HG02973 (cell line): ENCODE measurements around the gene UGT1A7.
"Not testable (repeated sequence)": the region's sequence is repeated elsewhere in the genome, so short reads cannot be mapped to it uniquely, and the experiment has no call there.

ENCODE experiments used
- ATAC-seq: cut with Tn5 transposase; IDR thresholded peaks from one replicate; pipeline ENCODE4 v1.9.1; 2021; ENCODE audit warnings: moderate library complexity; ENCODE audit not compliant: unreplicated experiment

The UGT1A7 gene

DNA sequence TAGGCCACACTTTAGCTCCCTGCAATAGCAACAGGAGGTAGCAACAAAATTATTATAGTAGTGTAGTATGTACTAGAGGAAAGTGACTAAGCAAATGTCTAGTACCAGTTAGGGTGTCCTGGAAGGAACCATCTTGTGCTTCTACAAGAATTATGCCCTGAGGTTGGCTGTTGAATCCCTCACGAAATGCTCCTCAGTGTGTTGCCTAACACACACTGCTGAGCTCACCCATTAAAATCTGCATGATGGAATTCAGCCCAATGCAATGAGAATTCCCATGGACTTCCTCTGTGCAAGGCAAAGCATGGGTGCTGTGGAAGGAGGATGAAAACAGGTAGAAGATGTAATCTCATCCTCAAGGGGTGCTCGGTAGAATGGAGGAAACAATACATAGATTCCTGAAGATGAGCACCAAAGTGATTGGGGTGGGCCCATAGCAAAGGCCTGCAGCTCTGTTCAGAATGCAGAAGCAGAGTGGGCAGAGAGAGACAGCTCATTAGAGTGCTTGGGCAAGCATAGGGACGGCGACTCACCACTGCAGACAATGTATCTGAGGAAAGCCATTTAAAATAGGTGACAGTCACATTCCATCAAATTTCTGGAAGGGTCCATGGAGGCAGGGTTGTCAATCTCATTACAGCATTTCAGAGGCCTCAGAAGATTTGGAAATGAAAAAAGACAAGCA, 1.2 kb upstream of the UGT1A7 start:
- no peak for ATAC-seq

DNA sequence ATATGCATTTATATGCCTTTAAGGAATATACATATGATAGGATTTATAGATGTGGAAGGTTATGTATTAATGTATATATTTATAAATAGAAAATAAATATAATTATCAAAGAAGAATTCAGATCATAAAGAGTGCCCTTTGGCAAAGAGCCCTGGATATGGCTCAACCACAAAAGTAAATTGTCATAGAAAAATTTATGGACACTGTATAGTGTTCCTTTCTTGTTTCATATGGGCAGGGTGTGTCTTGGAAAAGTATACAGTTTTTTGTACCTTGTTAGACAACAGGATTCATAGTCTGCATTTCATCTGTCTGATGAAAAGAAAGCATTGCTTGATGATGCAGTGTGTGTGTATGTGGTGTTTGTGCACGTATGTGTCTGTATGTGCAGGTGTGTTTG, 2.9 kb downstream of the UGT1A7 start:
- no peak for ATAC-seq

DNA sequence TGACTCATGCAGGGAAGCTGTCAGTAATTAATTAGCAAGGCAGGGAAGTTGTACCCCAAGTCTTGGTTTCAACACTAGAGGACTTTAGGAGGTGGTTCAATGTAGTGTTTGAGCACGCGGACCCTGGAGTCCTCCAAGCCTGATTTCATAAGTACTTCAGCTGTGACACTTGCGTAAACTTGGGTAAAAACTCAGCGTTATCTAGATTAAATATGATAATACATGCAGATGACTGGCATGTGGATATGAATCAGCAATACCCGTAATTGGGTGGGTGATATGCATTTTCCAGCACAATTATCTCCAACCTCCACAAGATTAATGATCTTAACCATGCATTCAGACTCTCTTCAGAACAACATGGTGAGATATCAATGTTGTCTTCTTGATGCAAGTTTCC, 5.2 kb downstream of the UGT1A7 start:
- ATAC-seq, result no peak

DNA sequence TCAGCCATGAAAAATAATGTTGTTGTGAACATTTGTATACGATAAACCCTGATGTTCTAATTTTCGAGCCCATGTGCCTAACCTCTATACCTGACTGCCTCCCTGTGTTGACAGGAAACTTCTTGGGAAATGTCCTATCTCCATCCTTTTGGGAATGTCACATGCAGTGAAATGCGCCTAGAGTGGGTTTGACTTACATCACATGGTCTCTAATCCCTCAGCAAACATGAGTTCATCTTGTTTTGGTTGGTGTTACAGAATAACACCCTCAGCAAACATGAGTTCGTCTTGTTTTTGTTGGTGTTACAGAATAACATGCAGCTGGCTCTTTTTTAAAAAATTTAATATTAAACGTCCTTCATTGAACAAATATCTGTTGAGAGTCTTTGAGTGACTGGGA, 6.6 kb downstream of the UGT1A7 start:
- no peak for ATAC-seq

DNA sequence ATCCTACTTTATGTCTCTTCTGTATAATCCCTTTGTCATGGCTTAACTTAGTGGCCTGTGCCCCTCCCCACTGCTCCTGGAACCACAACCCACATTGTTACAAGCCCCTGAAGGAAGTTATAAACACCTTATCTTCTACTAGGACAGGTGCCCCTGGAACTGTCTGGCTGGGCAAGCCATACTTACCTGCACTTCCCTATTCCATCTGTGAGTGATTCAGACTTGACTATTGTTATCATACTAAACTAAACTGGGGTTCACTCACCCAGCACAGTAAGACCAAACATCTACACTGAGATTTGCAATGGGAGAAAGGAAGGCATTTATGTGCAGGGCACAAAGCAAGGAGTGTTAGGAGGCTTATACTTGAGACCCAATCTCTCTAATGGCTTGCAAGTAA, 7.3 kb downstream of the UGT1A7 start:
- no peak for ATAC-seq

DNA sequence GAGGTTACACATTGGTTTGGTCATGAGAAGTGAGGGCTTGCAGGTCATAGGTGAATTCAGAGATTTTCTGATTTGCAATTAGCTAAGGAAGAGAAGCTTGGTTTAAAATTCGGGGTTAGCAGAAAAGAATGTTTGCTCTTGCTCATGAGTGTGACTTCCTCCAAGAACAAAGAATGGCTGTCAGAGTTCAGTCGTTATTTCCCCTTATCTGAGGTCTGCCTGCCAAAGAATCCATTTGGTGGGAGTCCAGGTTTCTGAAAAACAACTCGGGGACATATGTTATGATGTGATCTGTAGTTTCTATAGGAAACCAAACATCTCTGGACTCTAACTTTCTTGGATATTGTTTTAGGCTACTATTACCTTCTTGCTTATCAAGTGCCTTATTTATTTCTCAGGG, 7.8 kb downstream of the UGT1A7 start:
- no peak for ATAC-seq

DNA sequence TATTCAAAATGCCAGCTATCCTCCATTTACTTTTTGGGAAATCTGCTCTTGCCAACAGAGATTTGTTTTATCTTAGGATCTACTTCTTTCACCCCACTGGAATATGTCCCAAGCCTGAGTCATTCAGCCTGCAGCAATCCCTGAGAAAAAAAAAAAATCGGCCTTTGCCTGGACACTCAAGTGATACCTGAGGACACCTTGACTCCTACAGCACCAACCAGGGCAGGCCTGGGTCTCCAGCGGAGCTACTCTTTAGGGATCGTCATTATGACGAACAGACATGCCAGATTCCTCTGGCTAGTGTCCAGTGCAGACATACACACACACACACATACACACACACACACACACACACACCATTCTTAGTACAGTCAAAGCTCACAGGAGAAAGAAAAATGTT, 8.7 kb downstream of the UGT1A7 start:
- ATAC-seq, result no peak

DNA sequence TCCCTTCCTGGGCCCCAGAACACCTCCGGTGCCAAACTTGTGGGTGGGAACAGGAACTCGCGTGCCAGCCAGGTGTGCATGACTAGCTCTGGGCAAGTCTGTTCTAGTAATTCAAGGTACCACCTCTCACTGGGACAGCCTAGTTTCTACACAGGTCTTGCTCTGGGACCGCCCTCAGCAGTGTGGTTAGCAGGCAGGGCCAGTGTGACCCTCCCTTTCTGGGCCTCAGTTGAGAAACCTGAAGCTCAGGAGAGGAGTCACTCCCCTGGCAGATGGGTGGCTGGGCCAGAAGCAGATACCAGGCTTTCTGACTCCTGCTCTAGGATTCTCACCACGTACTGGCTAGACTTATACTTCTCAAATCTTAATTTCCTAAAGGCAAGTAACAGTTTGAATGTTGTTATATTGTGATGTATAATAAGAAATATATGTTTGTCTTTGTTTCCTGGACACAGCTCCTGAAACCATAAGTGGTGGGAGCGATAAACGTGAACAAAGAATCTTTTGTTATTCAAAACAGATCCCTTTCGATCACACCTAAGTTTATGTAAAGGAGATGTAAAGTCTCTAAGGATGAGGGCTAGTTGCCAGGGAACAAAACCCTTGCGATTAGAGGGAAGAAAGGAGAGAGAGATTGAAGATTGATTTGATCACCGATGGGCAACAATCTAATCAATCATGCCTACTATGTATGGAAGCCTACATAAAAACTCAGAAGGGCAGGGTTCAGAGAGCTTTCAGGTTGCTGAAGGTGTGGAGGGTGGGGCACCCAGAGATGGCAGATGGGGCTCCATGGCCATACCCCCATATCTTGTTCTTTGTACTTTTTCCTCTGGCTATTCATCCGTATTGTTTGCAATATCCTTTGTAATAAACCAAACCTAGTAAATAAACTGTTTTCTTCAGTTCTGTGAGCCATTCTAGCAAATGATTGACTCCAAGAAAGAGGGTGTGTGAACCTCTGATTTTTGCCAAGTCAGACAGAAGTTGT, 10.0 kb downstream of the UGT1A7 start:
- ATAC-seq, result no peak

DNA sequence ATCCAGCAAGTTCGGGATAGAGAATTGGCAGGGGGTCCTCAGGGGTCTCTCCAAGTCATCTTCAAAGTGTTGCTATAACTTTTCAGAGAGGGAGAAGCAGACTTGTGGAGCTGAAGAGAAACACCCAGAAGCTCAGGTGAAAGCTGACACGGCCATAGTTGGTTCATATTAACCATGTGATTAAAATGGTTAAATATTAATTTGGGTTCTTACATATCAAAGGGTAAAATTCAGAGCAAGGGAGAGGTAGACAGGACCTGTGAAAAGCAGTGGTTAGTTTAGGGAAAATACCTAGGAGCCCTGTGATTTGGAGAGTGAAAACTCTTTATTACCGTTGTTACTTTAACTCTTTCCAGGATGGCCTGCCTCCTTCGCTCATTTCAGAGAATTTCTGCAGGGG, 10.9 kb downstream of the UGT1A7 start, which contains the start of gene UGT1A6:
TSS of gene UGT1A6 (plus strand) at position 243 of the 400 bp plus-strand sequence. CDS start at position 358, 115 bp downstream.
- ATAC-seq, result no peak

DNA sequence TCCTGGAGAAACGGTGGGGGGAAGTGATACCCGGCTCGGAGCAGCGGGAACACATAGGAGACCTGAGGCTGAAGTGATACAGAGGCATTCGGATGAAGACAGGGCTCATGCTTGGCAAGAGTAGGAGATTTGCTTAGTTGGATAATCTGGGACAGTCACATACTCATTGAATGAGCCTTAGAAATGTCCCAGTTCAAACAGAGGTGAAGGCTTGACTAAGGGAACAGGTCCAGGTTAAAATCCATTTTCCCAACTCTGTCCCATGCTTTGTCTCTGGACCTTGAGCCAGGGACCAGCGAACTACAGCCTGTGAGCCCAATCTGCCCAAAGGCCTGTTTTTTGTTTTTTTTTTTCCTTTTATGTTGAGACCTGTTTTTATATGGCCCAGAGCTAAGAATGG, 12.3 kb downstream of the UGT1A7 start:
- no peak for ATAC-seq

DNA sequence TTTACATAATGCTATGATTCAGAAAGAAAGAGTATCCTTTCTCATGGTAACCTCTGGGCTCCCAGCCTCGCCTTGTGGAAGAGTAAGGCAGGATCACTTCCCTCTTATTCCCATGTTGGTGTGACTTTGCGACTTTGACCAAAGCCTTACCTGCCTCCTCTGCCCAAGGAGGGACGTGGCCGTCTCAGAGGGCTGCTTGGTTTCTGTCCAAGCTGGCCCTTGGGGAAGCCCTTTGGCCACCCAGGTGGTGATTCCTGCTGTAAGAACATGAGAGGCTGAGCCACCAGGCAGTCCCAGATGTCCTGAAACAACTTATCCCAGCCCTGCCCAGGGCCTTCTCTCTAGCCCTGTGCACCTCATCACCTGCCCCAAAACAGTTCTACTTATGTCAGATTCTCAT, 17.0 kb downstream of the UGT1A7 start:
- no peak for ATAC-seq

DNA sequence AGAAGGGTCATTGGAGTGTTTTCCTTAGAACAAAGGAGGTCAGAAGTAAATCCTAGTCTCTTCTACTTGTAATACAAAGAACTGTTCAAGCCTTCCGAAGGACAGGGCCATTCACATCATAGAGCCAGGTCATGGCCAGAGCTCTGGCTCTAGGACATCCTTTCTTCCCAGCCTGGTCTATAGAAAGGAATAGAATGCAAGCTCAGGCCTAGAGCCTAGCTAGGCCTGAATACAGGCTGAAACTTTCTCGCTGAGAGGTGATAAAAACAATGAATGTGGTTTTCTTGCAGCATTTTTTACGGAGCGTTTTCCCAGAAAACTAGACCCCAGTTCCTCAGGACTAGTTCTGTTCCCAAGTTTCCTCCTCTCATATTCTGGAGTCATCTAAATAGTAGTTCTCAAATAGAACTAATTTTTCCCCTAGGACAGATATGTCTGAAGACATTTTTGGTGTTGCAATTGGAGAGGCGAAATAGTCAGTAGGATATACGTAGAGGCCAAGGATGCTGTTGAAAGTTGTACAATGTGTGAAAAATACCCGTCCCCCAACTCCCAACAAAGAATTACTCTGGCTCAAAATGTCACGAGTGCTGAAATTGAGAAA, 17.8 kb downstream of the UGT1A7 start:
- ATAC-seq, result no peak

DNA sequence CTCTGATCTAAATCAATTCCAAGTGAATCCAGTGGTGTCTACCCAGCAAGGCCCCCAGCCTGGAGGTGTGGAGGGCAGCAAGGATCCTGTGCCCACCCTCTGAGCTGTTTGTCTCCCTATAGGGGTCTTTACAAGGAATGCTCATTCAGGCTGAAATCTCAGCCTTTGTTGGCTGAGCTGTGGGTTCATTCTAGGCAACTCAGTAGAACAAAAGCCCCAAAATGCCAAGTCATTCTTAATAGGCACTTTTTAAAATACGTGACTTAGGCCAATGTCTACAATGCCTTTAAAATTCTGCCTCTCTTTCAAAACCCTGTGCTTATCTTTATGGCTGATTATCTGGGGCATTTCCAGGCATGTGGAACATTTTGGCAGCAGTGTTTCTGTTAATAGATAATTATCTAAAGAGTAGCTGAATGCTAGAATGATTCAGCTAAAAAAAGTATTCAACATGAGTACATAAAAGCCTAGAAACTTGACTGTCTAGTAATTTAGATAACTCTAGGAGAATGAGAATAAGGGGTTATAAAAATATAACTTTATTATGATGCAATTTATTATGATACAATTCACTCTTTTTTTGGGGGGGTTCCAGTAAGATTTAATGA, 18.4 kb downstream of the UGT1A7 start:
- ATAC-seq, result no peak

DNA sequence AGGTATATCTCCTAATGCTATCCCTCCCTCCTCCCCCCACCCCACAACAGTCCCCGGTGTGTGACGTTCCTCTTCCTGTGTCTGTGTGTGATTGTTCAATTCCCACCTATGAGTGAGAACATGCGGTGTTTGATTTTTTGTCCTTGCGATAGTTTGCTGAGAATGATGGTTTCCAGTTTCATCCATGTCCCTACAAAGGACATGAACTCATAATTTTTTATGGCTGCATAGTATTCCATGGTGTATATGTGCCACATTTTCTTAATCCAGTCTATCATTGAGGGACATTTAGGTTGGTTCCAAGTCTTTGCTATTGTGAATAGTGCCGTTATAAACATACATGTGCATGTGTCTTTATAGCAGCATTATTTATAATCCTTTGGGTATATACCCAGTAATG, 19.1 kb downstream of the UGT1A7 start:
- ATAC-seq, result not testable (repeated sequence)

DNA sequence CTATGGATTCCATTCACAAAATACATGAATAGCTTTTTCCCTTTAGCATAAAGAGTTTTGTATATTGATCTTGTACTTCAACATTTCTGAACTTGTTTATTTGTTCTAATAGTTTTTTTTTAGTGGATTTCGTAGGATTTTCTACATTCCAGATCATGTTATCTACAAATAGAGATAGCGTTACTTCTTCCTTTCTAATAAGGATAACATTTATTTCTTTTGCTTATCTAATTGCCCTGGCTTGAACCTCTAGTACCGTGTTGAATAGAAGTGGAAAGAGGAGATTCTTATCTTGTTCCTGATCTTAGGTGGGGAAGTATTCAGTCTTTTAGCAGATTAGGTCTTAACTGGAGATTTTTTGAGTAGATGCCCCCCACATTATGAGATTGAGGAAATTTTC, 20.5 kb downstream of the UGT1A7 start:
- no peak for ATAC-seq

DNA sequence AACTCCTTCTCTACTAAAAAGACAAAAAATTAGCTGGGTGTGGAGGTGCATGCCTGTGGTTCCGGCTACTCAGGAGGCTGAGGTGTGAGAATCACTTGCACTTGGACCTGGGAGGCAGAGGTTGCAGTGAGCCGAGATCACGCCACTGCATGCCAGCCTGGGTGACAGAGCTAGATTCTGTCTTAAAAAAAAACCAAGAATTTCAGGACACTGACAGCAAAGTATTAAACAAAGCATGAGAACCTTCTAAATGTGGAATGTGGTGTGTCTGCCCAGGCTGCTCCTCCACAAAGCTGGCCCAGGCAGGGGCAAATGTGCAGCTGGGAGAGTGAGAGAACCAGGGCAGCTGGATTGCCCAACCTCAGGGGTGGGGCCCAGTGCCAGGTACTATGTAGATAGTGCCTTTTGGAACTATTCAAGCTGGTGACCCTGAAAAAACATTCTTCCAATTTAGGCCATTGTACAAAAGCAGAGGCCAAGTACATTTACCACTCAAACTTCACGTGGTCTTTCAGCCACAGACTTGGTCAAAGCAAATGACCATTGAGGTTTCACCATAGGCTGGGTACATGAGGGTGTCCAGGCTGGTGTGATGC, 24.3 kb downstream of the UGT1A7 start:
- no peak for ATAC-seq

DNA sequence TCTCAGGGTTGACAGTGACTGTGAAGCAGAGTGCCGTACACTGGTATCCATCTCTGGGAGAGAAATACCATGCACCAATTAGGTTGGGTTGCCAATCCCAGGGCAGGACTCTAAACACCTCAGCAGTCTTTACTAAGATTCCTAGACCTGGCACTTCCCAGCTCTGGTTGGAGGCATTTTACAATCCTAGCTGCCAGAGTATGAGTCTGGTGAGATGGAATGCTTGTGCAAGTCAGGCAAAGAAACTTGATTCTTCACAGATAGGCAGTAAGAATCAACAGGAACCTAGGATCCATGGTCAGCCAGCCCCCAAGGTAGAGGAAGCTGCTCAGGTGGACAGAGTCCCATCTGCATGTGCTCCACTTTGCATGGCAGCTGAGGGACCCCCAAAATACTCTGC, 25.0 kb downstream of the UGT1A7 start:
- ATAC-seq, result no peak

DNA sequence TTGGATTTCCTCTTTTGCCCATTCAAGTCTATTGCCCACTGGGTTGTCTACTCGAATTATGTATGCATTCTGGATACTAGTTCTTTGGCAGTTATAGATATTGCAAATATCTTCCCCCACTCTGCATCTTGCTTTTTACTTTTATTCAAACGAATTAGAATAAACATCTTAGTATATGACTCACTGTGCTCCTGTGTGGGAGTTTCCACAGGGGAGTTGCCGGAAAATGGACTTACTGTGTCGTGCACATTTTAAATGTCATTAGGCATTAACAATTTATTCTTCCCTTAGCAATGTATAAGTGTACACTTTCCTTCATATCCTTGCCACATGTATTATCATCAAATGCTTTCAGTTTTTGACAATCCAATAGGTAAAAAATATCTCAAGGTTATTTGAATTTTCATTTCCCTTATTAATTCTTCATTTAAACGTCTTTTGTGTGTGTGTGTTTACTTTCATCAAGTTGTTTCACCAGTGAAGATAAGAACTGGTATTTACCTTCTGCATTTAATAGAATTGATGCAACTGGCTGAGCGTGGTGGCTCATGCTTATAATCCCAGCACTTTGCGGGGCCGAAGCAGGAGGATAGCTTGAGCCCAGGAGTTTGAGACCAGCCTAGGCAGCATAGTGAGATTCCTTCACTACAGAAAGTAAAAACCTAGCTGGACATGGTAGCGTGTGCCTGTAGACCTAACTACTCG, 26.4 kb downstream of the UGT1A7 start:
- ATAC-seq, result no peak

DNA sequence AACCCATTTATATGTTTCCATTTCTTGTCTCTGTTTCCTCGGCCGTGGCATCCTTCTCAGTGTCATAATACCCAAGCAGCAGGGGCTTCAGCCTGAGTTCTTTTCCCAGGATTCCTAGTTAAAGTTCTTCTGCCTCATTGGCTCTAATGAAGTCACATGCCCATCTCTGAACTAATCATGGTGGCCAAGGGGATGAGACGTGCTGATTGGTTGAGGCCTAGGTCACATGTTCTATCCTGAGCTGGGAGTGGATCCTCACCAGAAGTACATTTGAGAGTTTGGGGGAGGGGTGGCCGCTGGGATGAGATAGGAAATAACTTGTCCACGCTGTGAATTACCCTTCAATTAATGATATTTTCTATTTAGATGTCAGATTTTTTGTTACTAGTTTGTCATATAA, 27.2 kb downstream of the UGT1A7 start:
- no peak for ATAC-seq

DNA sequence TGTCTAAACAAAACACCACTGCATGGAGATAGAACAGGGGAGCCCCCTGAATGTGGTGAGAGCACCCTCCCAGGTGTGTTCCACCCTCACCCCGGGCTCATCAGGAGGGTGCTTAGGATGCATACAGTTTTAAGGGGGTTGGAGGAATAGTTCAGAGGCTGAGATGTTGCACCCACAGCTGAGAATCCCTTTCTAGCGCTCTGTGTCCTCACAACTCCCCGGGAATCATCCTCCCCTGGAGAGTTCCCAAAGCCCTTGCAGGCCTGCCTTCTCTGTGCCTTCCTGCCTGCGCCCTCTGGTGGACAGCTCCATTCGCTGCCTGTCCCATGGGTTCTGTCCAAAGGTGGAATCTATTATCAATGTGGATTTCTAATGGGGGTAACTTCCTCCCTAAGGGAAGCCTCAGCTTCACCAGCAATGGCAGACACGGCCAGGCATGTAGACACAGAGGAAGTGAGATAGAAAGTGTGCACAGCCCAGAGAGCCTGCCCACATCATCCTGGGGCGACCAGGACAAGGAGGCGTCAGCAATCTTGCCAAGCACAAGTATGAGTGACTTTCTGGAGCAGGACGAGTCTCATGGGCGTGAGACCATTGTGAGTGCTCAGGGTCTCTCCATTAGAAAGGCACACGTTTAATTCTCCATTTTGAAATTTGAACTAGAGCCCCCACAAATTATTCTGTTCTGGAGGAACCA, 29.8 kb downstream of the UGT1A7 start:
- no peak for ATAC-seq
